ENCODE data around the gene WNT16.
"Not testable (repeated sequence)": the region's sequence is repeated elsewhere in the genome, so short reads cannot be mapped to it uniquely, and the experiment has no call there.

Gene WNT16

GRCh38 chr7:121328508-121329190, at the start of gene WNT16:
TSS of gene WNT16 (plus strand) at chr7:121329000. CDS start at chr7:121329293, 293 bp downstream.
- no peak for DNase-seq

GRCh38 chr7:121279060-121279620, 49.7 kb upstream of the WNT16 start:
- no peak for DNase-seq

- no peak for DNase-seq
These were observed 49.0 kb upstream of the WNT16 start for GRCh38 chr7:121279822-121280221.

GRCh38 chr7:121280656-121281055, 48.1 kb upstream of the WNT16 start:
- DNase-seq, result no peak

GRCh38 chr7:121282129-121282528, 46.7 kb upstream of the WNT16 start:
- DNase-seq, result no peak

- no peak for DNase-seq
These were observed 43.6 kb upstream of the WNT16 start for GRCh38 chr7:121285066-121285667.

GRCh38 chr7:121286186-121286585, 42.6 kb upstream of the WNT16 start:
- DNase-seq, result no peak

GRCh38 chr7:121286742-121287734, 41.8 kb upstream of the WNT16 start:
- no peak for DNase-seq

GRCh38 chr7:121288894-121289293, 39.9 kb upstream of the WNT16 start:
- no peak for DNase-seq

- DNase-seq, result not testable (repeated sequence)
These were observed 38.9 kb upstream of the WNT16 start for GRCh38 chr7:121289930-121290329.

- DNase-seq, result no peak
These were observed 34.3 kb upstream of the WNT16 start for GRCh38 chr7:121294448-121294992.

GRCh38 chr7:121297843-121298242, 31.0 kb upstream of the WNT16 start:
- no peak for DNase-seq

- no peak for DNase-seq
These were observed 30.0 kb upstream of the WNT16 start for GRCh38 chr7:121298831-121299239.

GRCh38 chr7:121300685-121301420, 27.9 kb upstream of the WNT16 start:
- no peak for DNase-seq

GRCh38 chr7:121301446-121302213, 27.2 kb upstream of the WNT16 start:
- no peak for DNase-seq

GRCh38 chr7:121302214-121302745, 26.5 kb upstream of the WNT16 start:
- DNase-seq, result no peak

GRCh38 chr7:121303422-121304101, 25.2 kb upstream of the WNT16 start:
- no peak for DNase-seq

- no peak for DNase-seq
These were observed 24.6 kb upstream of the WNT16 start for GRCh38 chr7:121304102-121304658.

- no peak for DNase-seq
These were observed 23.7 kb upstream of the WNT16 start for GRCh38 chr7:121305109-121305508.

GRCh38 chr7:121306565-121306964, 22.2 kb upstream of the WNT16 start:
- no peak for DNase-seq
